ENCODE results near the gene ELAC2.
"Not testable (repeated sequence)": the region's sequence is repeated elsewhere in the genome, so short reads cannot be mapped to it uniquely, and the experiment has no call there.

Gene ELAC2

DNA sequence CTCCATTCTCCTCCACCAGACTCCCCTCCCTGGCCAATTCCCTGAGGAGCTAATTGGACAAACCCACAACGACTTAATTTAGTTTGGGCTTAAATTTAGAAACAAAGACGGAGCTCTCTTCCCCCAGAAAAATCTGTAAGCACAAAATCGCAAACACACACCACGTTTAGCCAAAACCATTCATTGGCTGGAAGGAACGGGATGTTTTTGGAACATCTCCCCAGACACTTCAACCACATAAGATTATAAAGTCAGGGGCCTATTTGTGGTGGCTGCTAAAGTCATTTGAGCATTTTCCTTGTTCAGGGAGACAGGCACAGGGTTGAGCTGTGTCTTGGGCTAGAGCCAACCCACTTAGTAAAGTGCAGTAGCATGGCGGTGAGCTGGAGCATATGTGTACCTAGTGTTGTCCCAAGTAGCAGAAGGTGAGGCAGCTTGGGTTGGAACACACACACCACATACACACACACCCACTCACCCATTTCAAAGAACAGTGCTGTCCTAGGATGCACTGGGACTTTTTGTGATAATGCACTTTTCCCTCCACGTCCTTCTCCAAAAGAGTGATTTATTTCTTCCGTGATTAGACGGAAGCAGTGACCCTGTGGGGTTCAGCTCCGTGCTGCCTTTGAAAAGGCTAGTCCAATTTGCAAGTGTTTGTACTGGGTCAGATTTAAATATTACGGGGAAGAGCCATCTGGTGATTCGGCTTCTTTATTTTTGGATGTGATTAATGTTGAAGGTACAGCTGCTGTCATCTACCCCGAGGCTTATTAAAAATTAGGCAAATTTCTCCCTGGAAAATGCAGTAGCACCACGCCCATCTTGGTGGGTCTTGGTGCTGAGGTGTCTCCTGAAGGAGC, 32.2 kb downstream of the ELAC2 start:
- DNase-seq, result no peak

DNA sequence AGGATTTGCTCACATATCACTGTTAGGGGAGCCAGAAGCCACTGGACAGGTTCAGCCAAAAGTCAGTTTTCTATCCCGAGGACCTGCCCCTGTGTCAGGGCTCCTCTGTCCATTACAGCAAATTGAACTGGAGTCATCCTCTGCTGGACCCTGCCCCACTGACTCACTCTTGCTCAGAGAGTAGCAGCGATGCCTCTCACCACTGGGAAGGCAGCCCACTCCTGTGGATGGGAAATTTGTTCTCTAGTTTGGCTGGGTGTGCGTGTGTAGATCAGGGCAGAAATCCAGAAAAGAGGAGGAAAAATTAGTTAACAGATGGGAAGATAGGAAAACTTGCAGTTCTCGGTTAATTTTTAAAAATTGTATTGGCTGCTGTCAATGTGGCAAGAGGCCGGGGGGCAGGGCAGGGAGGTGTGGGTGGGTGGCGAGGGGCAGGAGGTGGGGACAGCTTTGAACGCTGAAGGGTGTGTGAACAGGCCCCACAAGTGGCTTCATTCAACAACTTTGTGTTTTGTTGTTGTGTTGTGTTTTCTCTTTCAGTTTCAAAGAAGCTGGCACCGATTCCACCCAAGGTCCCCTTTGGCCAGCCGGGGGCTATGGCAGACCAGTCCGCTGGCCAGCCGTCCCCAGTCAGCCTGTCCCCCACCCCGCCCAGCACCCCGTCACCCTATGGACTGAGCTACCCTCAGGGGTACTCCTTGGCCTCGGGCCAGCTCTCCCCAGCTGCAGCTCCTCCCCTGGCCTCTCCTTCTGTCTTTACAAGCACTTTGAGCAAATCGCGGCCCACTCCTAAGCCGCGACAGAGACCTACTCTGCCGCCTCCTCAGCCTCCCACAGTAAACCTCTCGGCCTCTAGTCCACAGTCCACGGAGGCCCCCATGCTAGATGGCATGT, 33.6 kb downstream of the ELAC2 start:
- no peak for DNase-seq

DNA sequence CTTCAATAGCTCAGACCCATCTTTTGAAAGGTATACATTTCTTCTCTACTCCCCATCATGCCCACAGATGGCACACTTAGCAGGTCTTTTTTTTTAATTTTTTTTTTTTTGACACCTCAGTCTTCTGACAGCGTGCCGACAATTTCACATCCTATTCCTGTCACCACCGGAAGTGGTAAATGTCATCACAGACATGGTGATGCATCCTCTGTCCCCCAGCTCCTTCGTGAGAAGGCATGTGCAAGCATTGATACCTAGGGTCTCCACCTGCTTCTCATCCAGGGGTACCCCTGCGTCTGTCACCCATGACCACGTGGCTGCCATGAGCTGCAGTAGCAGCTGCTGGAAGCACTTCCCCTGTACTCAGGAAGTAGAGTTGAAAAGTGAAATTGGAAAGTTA, 35.6 kb downstream of the ELAC2 start:
- DNase-seq, result no peak

DNA sequence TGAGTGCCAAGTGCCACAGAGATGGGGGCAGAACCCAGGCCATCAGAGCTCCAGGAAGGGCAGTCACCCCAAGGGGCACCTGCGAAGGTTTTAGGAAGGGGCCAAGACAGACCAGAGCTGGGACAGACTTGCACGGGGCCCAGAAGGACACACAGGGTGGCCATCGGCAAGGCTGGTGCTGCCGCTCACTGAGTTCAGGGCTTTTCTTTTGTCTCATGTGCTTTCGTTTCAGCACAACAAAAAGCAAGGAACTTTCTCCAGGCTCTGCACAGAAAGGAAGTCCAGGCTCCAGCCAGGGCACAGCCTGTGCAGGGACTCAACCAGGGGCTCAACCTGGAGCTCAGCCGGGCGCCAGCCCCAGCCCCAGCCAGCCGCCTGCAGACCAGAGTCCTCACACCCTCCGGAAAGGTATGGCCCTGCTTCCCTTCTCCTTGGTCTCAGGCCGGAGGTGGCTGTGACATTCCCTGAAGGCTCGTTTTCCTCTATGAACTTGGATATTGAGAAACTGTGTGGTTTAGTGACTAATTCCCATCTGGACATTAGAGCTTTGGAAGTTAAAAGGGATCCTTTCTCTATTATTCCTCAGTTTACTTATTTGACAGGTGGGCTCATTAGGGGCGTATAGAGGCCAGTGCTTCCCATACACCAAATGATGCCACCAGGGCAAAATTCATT, 37.9 kb downstream of the ELAC2 start:
- no peak for DNase-seq

DNA sequence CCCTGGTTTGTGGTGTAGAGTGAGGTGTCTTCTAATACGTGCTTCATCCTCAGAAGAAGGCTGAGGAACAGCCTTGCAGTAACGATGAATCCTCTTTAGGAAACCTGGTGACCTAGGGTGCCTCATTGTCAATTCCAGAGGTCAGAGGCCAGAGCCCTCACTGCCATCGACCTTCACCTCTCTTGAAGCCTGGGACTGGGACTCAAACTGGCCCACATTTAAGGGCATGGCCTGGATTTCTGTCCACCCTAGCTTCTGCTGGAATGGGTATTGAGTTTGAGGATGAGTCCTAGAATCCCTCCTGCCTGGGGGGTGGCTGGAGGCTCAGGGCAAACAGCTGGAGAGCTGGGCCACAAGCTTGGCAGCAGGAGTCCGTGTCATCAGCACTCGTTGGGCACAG, 38.6 kb downstream of the ELAC2 start:
- no peak for DNase-seq

DNA sequence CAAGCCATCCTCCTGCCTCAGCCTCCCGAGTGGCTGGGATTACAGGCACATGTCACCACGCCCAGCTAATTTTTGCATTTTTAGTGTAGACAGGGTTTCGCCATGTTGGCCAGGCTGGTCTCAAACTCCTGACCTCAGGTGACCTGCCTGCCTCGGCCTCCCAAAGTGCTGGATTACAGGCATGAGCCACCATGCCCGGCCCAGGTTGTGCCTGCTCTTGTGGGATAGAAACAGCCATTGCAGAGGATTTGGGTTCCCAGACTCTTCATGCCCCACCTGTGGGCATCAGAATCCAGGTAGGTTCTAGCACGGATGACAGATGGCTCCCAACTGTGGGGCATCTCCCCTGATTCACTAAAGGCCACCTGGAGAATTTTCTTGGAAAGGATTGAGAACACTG, 39.0 kb downstream of the ELAC2 start:
- DNase-seq, result not testable (repeated sequence)

DNA sequence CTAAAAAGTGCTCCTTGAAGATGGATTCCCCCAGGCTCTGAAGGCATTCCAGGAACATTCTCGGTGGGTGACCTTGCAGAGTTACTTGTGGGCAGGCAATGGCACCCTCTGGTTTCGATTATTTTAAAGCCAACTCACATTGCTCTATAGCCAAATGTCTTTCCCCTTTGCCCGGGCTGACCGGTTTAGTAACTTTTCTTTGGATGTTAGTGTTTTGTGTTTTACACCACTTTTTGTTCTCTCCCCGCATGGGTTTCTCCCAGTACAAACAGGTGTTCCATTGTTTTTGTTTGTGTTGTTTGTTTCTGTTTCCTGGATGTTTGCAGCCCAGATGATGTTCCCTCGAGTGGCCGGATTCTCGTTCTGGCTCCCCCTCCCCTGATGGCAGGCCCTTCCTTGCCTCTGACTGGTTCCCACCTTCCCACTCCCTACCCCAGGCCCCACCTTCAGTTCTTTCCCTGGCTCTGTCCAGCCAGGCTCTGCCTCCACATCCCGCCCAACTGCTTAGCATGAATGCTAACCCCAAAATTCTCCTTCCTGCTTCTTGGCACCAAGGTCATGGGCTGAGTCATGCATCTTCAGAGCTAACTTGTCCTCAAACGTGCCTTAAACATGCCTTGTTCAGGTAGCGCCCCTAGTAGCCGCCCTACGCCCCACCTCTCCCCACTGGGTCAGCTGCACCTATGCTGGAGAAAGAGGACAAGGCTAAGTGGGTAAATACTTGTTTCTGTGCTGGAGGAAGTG, 40.6 kb downstream of the ELAC2 start:
- DNase-seq, result no peak

DNA sequence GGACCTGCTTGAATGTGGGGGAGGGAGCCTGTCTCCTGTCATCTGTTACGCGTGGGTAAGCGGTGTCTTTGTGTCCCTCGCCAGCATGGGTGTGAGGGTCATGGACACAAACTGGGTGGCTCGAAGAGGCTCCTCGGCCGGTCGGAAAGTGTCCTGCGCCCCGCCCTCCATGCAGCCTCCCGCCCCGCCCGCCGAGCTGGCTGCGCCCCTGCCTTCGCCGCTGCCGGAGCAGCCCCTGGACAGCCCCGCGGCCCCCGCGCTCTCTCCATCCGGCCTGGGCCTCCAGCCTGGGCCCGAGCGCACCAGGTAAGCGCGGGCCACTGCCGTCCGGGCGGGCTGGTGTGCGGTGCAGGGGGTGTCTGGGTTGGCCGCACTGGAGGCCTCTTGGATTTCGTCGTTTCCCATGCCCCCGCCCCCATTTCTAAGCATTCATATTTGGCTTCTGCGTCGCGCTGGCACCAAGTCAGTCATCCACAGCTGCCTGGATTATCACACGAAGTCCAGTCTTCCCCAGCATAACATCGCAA, 43.8 kb downstream of the ELAC2 start:
- no peak for DNase-seq

DNA sequence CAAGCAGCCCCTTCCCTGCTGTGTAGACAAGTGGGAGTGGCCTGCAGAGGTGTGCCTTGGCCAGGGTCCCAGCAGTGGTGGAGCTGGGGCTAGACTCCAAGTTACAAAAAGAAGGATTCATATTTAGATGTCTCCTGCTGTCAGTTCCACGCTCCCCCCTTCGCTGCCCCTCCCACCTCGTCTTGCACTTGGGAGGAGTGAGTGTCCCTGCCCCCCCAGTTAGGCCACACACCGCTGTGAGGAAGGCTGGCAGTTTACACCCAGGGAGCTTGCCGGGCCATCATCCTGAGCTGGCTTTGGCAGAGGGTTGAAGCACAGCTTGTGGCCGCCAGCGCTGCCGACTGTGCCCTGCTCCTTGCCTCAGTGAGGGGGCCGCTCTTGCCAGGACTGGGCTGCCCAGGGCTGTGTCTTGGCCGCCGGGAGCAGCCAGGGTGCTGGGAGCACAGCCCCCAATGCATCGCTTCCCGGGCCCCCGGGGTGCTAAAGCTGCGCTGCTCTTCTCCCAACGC, 44.3 kb downstream of the ELAC2 start:
- DNase-seq, result no peak

DNA sequence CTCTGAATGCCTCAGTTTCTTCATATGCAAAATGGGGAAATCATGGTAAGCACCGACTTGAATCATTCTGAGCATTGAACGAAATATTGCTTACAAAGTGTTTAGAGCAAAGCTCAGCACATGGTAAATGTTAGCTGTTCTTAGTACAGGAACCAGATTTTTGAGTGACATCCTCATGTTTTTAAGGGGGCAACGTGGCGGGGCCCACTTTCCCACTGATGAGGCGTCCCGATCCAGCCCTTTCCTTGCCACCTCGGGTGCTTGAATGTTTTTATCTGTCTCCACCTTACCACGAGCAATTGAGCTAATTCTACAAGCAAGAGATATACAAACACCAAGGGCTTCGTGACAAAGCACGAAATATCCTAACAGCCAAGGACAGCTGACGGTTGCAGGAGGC, 49.9 kb downstream of the ELAC2 start:
- no peak for DNase-seq

DNA sequence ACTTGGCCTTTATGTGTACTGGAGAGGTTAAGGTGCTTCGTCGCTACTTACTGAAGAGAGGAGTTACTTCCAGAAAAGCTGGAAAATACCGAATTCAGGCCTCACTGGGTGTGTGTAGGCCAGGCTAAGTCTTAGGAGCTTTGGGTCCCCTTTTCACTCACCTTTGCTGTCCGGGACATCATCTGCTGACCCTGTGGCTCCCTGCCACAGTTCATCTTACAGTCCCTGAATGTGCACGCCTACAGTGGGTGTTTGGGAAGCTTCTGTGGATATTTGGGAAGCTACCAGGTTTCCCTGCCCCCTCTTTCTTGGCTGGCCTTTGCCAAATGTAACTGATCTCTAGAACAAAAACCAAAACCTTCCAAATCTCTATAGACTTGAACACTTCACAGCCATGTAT, 51.4 kb downstream of the ELAC2 start:
- no peak for DNase-seq

DNA sequence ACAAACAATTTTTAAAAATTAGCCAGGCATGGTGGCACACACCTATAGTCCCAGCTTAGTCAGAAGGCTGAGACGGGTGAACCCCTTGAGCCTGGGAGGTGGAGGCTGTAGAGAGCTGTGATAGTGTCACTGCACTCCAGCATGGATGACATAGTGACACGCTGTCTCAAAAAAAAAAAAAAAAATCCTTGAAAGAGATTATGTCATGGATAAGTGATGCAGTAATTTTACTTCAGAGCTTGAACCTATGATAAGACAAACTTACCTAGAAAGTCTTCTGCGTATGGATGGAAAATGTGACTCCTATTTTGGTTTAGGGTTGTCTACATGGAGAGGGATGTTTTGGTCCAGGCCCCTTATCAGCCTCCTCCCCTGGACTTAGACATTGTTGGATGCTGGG, 51.8 kb downstream of the ELAC2 start:
- no peak for DNase-seq

DNA sequence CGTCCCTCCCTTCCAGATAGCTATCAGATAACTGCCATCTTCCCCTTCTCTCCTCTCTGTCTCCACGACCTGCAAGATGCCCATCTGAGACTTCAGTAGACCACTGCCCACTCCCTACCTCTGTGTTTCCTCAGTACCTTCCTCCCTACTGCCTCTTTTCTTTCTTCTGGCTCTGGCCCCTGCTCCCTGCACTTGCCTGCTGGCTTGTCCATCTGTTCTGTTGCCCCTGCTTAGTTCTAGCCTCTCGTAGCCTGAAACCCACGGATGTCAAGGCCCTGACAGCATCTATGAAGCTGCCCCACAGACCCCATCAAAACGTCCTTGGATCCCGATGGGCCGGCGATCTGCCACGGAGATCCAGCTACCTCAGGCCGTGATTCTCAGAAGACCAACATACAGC, 53.0 kb downstream of the ELAC2 start:
- no peak for DNase-seq

DNA sequence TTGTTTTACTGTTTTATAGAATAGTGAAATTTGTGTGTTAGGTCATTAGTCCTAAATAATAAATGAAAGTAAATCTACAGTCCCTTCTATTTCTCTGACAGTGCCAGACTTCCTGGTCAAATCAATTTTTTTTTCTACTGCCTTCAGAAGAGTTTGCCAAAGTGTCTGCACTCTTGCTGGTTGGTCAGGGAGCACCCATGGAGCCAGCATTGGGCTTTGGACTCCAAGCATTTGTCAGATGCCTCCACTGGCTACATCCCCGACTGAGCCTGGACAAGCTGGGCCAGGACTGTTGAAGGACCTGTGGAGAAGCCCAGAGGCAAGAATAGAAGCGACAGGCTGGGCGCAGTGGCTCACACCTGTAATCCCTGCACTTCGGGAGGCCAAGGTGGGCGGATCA, 53.7 kb downstream of the ELAC2 start:
- DNase-seq, result no peak

DNA sequence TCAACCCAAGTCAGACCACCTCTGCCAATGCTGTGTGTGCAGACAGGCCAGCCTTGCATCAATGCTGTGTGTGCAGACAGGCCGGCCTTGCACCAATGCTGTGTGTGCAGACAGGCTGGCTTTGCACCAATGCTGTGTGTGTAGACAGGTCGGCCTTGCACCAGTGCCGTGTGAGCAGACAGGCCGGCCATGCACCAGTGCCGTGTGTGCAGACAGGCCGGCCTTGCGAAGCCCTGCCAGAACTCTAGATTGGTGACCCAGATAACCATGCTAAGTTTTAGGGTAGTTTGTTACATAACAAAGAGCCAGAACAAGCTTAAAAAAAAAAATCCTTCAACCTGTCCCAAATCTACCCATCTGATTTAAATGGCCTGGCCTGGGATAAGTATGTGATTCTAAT, 54.3 kb downstream of the ELAC2 start:
- DNase-seq, result no peak

DNA sequence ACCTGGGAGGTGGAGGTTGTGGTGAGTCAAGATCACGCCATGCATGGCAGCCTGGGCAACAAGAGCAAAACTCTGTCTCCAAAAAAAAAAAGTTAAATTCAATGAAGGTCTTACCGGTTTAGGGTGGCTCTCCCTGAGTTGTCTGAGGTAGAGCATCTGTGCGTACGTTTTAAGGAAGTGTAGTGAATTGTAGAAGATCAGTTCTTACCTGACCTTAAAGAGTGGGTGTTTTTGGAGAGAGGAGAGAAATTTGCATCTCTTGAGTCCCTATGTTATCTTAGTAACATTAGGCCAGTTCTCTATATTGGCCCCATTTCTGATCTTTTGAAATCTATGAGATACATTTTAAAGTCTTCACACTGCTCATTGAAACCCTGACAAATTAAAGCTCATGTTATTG, 56.2 kb downstream of the ELAC2 start:
- DNase-seq, result no peak

DNA sequence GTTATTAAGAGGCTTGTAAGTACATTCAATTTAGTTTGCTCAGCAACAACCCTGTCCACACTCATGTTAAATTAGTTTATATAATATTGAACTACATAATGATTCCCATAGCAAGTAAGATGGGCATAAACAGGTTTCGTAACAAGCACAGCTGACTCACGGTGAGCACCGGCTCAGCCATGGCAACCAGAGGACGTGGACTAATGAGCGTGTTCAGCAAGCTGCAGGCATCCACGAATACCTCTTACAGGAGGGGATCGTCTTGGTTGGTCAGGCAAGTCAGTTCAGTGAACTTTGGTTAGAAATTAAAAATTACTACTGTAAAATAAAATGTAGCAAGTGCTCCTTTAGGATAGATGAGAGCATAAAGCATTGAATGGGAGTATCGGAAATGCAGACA, 58.4 kb downstream of the ELAC2 start:
- no peak for DNase-seq

DNA sequence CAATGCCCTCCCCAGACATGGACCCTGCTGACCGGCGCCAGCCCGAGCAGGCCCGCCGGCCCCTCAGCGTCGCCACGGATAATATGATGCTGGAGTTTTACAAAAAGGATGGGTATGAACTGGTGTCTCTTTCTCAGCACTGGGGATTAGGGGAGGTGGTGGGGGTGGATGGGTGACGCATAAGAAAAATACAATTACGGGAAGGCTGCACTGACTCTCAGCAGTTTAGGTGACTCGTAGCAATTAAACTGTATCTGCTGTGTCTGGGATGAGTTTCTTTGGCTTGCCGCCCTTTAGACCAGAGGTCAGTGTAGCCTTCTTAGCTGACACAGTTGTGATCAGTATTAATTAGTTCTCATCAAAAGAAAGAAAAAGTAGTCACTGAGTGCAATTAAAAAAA, 59.0 kb downstream of the ELAC2 start:
- DNase-seq, result no peak

DNA sequence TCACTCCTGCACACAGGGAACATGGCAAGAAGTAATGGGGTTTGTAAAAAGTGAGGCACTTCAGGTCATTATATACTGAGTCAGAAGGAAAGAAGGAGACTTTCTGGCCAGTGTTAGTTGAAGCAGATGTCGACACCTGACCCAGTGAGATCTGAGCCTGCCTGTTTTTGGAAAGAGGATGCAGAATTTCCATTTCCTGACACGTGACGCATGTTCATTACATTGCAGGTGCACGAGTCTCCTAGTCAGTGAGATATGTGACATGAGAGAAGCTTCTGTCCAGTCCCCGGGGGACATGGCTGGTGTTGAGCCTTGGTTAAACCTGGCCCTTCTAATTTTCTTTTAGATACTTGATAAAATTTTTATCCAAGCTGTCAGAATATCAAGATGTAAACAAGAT, 62.3 kb downstream of the ELAC2 start:
- DNase-seq, result no peak

DNA sequence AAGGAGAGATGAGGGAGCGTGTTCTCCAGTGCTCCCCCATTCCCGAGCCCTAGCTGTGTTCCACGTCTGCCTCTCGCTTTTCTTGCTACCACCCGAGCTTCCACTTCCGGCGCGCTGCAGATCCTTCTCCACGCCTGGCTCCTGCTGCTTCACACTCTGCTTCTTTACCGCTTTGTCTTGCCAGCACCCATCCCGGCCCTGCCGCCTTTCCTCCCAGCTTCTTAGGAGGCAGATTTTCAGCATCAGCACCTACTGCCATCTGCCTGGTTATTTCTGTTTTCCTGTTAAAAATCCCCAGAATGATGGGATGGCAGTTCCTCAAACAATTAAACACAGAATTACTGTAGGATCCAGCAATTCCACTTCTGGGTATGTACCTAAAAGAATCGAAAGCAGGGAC, 64.7 kb downstream of the ELAC2 start:
- no peak for DNase-seq

DNA sequence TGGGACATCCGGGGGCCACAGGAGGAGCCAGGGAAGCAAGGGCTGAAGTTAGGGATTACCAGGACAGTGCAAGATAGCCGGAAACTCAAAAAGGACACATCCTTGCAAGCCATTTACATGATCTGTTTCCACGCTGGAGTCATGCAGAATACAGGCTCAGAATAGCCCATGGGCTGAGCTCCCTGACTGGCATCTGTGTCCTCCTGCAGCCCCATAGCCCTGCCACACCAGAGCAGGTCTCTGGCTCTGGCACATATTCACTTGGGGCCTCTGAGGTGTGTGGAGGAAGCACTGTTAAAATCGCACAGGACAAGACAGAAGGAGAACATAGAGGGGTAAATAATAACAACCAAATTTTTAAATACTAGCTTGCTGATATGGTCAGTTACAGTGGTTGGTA, 65.8 kb downstream of the ELAC2 start:
- no peak for DNase-seq

DNA sequence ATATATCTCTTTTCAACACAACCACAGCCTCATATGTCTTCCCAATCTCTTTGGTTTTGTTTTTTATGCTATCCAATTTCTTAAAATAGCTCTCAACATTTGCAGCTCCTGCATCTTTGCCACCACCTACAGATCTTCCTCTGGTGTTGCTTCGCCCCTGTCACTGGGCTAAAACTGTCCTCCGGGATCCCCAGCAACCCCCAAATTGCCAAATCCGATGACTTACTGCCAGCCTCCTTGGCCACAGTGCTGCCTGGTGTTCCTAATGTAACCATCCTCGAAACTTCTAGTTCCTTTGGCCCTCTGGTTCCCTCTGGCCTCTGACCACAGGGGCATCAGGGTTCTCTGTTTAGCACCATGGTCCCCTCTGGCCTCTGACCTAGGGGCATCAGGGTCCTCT, 70.8 kb downstream of the ELAC2 start:
- DNase-seq, result no peak
